OCI-LY1 (cell line): ENCODE results near the gene AOAH.

ENCODE experiments used
- H2AFZ ChIP-seq: fragments of 200-600 bp; sonication (generic), shearing (Covaris generic); 2 replicates; pipeline ENCODE4 v1.6.0; 2014; ENCODE audit warnings: antibody characterized with exemption, mild to moderate bottlenecking, low read length
- H3F3A ChIP-seq: fragments of 200-600 bp; sonication (generic), shearing (Covaris generic); 2 replicates; pipeline ENCODE4 v1.6.0; 2014; ENCODE audit warnings: mild to moderate bottlenecking, antibody characterized with exemption, low read length, moderate library complexity; ENCODE audit not compliant: insufficient read depth
- H3K27ac ChIP-seq: fragments of 200-600 bp; sonication (generic); 2 replicates; pipeline ENCODE4 v1.5.1; 2014; ENCODE audit warnings: low read length, mixed run types, mild to moderate bottlenecking, low read depth; ENCODE audit not compliant: poor library complexity, severe bottlenecking
- H3K27me3 ChIP-seq: fragments of 200-600 bp; sonication (generic); 2 replicates; pipeline ENCODE4 v1.6.0; 2014; ENCODE audit warnings: antibody characterized with exemption, mild to moderate bottlenecking, low read length, moderate library complexity; ENCODE audit not compliant: insufficient read depth
- H3K36me3 ChIP-seq: fragments of 200-600 bp; sonication (generic); 2 replicates; pipeline ENCODE4 v1.6.1; 2014; ENCODE audit warnings: mild to moderate bottlenecking, antibody characterized with exemption, low read length, moderate library complexity, mixed read lengths; ENCODE audit not compliant: insufficient read depth
- H3K4me1 ChIP-seq: fragments of 200-600 bp; sonication (generic); 2 replicates; pipeline ENCODE4 v1.5.1; 2014; ENCODE audit warnings: mild to moderate bottlenecking, low read length, moderate library complexity; ENCODE audit not compliant: insufficient read depth, severe bottlenecking
- H3K4me2 ChIP-seq: fragments of 200-600 bp; sonication (generic), shearing (Covaris generic); 2 replicates; pipeline ENCODE4 v1.6.1; 2014; ENCODE audit warnings: low read length
- H3K4me3 ChIP-seq: fragments of 200-600 bp; sonication (generic); 2 replicates; pipeline ENCODE4 v1.5.1; 2014; ENCODE audit warnings: low read length, low read depth, mild to moderate bottlenecking, mixed read lengths; ENCODE audit not compliant: poor library complexity, severe bottlenecking
- H3K79me2 ChIP-seq: fragments of 200-600 bp; shearing (Covaris generic); 2 replicates; pipeline ENCODE4 v1.6.1; 2016; ENCODE audit warnings: mixed run types, low read length, mixed read lengths; ENCODE audit not compliant: insufficient read depth
- H3K9ac ChIP-seq: fragments of 200-600 bp; sonication (generic), shearing (Covaris generic); 2 replicates; pipeline ENCODE4 v1.6.1; 2014; ENCODE audit warnings: mild to moderate bottlenecking, low read length, mixed read lengths
- H3K9me2 ChIP-seq: fragments of 200-600 bp; sonication (generic), shearing (Covaris generic); 2 replicates; pipeline ENCODE4 v1.6.1; 2014; ENCODE audit warnings: low read depth, mild to moderate bottlenecking, low read length, mixed read lengths
- H3K9me3 ChIP-seq: fragments of 200-600 bp; shearing (Covaris generic); 2 replicates; pipeline ENCODE4 v1.6.1; 2014; ENCODE audit warnings: low read length, mixed read lengths
- H4K20me1 ChIP-seq: fragments of 200-600 bp; sonication (generic), shearing (Covaris generic); 2 replicates; pipeline ENCODE4 v1.6.0; 2016; ENCODE audit warnings: mild to moderate bottlenecking, low read length; ENCODE audit not compliant: insufficient read depth
- CTCF ChIP-seq: fragments of 200-600 bp; sonication (generic), shearing (Covaris generic); IDR thresholded peaks from 2 replicates; pipeline ENCODE4 v1.5.1; 2017; ENCODE audit warnings: mild to moderate bottlenecking, antibody characterized with exemption, low read length, moderate library complexity, mixed read lengths
- EZH2 ChIP-seq: fragments of 200-600 bp; sonication (generic), shearing (Covaris generic); IDR thresholded peaks from 2 replicates; pipeline ENCODE4 v1.8.0; 2017; ENCODE audit warnings: borderline replicate concordance, mixed run types, mild to moderate bottlenecking, antibody characterized with exemption, low read length, moderate library complexity, mixed read lengths

AOAH gene

GRCh38 chr7:36677769-36678437, 46.4 kb downstream of the AOAH start:
- no peaks in the 10 kb centered on the region for H3K9me2 ChIP-seq
- H3K27me3 ChIP-seq = no peaks in the 10 kb centered on the region
- TF ChIP-seq EZH2 (no peak), CTCF (no peak)
- no peaks in the 10 kb centered on the region for H3K79me2 ChIP-seq
- no peaks in the 10 kb centered on the region for H3K36me3 ChIP-seq
- no peaks in the 10 kb centered on the region for H3K9me3 ChIP-seq
- no peak overlapping the region for H3K27ac ChIP-seq
- H2AFZ ChIP-seq = no peak overlapping the region
- H3K4me3 ChIP-seq = no peak overlapping the region
- no peaks in the 10 kb centered on the region for H4K20me1 ChIP-seq
- no peaks in the 10 kb centered on the region for H3F3A ChIP-seq
- no peak overlapping the region for H3K9ac ChIP-seq
- H3K4me1 ChIP-seq = peaks cover 4% of the 10 kb centered on the region
- H3K4me2 ChIP-seq = no peak overlapping the region

GRCh38 chr7:36673703-36674102, 50.6 kb downstream of the AOAH start:
- no peak overlapping the region for H3K27ac ChIP-seq
- H3F3A ChIP-seq = no peaks in the 10 kb centered on the region

GRCh38 chr7:36671432-36671829, 52.9 kb downstream of the AOAH start:
- Histone ChIP-seq H3K9me2 (no peaks in the 10 kb centered on the region), H3K27me3 (no peaks in the 10 kb centered on the region), H3K4me1 (no peaks in the 10 kb centered on the region), H3K4me3 (no peak overlapping the region), H3K36me3 (no peaks in the 10 kb centered on the region), H3K79me2 (no peaks in the 10 kb centered on the region), H3K9ac (no peak overlapping the region), H3K27ac (no peak overlapping the region), H2AFZ (no peak overlapping the region), H3K9me3 (no peaks in the 10 kb centered on the region), H4K20me1 (no peaks in the 10 kb centered on the region), H3K4me2 (no peak overlapping the region), H3F3A (no peaks in the 10 kb centered on the region)
- no peak for TF ChIP-seq CTCF
- no peak for TF ChIP-seq EZH2

More at GRCh38 chr7:36673703-36674102, 50.6 kb downstream of the AOAH start:
- TF ChIP-seq CTCF (no peak), EZH2 (no peak)
- Histone ChIP-seq H3K9me2 (no peaks in the 10 kb centered on the region), H3K36me3 (no peaks in the 10 kb centered on the region), H3K4me2 (no peak overlapping the region), H3K9ac (no peak overlapping the region), H3K27me3 (no peaks in the 10 kb centered on the region), H4K20me1 (no peaks in the 10 kb centered on the region), H3K79me2 (no peaks in the 10 kb centered on the region), H3K4me3 (no peak overlapping the region), H3K9me3 (no peaks in the 10 kb centered on the region), H3K4me1 (peaks cover 2% of the 10 kb centered on the region), H2AFZ (no peak overlapping the region)
